GM19240 (cell line): ENCODE results near the gene FGF1.

Experiments
- DNase-seq: peaks from one replicate; pipeline ENCODE4 v3.0.0; 2011; ENCODE audit warnings: low spot score; ENCODE audit not compliant: insufficient read length

The FGF1 gene

DNA sequence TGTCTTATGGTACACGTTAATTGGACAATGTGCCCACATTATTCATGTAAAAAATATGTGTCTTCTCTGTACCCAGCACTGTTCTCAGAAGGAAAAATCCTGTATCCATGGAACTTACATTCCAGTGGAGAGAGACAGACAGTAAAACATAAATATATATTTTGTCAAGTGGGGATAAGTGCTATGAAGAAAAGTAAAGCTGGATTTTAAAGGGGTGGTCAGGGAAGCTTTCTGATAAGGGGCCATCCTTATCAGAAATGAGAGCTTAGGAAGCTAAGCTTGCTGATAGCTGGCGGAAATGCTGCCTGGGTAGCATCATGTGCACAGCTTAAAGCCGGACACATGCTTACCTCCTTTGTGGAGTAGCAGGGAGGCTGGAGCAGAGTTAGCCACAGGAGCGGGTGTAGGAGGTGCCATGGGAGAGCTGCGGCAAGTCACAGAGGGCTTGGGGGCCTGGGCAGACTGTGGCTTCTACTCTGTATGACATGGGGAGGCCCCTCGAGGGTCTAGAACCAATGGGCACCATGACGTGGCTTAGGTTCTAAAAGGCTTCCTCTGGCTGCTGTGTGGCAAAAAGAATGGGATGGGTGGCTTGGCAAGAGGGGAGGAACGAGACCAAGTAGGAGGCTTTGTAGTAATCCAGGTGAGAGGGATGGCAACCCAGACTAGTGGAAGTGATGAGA lies 141.7 kb downstream of the FGF1 start:
- no peak for DNase-seq

DNA sequence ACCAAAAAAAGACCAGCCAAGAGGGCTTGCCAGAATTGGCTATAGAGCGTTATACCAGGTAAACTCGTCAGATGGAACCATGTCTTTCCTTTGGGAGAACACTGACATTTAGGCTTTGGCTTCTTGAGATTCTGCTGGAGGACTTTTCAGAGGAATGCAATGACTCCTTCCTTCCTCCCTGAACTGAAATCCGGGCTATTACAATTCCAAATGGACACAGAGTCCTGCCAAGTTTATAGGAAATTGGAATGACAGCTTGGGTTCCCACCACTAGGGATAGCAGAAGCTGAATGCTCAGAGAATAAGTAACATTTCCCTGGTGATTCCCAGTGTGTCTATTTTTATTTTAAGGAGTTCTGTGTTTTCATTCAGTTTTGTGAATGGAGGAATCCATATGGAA lies 143.0 kb downstream of the FGF1 start:
- no peak for DNase-seq
